Neuronal stem cell (in vitro differentiated cells): ENCODE data around the gene PTPRE.

Source experiments
- DNase-seq: peaks from one replicate; pipeline ENCODE4 v3.0.0-alpha.2; 2013; ENCODE audit warnings: low spot score
- H2AFZ ChIP-seq: one replicate; pipeline ENCODE4 v1.6.1; 2013; ENCODE audit warnings: mild to moderate bottlenecking, low read length, inconsistent platforms
- H2AK5ac ChIP-seq: 2 replicates; pipeline ENCODE4 v1.6.1; 2013; ENCODE audit warnings: low read depth, mild to moderate bottlenecking, inconsistent platforms, low read length, moderate library complexity, mixed read lengths
- H2BK120ac ChIP-seq: 2 replicates; pipeline ENCODE4 v1.6.1; 2013; ENCODE audit warnings: low read depth, mild to moderate bottlenecking, inconsistent platforms, low read length, moderate library complexity, mixed read lengths
- H2BK12ac ChIP-seq: one replicate; pipeline ENCODE4 v1.6.1; 2013; ENCODE audit warnings: low read length, inconsistent platforms
- H2BK15ac ChIP-seq: 2 replicates; pipeline ENCODE4 v1.6.1; 2013; ENCODE audit warnings: mild to moderate bottlenecking, low read length, inconsistent platforms, mixed read lengths
- H2BK5ac ChIP-seq: one replicate; pipeline ENCODE4 v1.6.1; 2013; ENCODE audit warnings: inconsistent platforms, mild to moderate bottlenecking, low read length, moderate library complexity
- H3K14ac ChIP-seq: one replicate; pipeline ENCODE4 v1.6.1; 2013; ENCODE audit warnings: low read length, inconsistent platforms
- H3K18ac ChIP-seq: 2 replicates; pipeline ENCODE4 v1.6.1; 2013; ENCODE audit warnings: low read length, inconsistent platforms
- H3K23ac ChIP-seq: 2 replicates; pipeline ENCODE4 v1.6.1; 2013; ENCODE audit warnings: low read depth, mild to moderate bottlenecking, mixed read lengths, low read length, inconsistent platforms; ENCODE audit not compliant: poor library complexity
- H3K27ac ChIP-seq: replicated peaks from 3 replicates; pipeline ENCODE4 v1.5.1; 2013; ENCODE audit warnings: low read length, inconsistent platforms
- H3K27me3 ChIP-seq, 3 experiments: 2 replicates each; pipeline ENCODE4 v1.6.1; 2013; ENCODE audit warnings: low read length in 3 of 3, mild to moderate bottlenecking in 2 of 3, inconsistent platforms in 1 of 3, low read depth in 1 of 3, mixed read lengths in 1 of 3, moderate library complexity in 1 of 3; ENCODE audit not compliant: control insufficient read depth in 3 of 3, insufficient read depth in 3 of 3
- H3K36me3 ChIP-seq, 2 donors: replicated peaks in 1 of 2; 2 replicates each; pipeline ENCODE4 v1.6.1; 2013; ENCODE audit warnings: low read length in 2 of 2; ENCODE audit not compliant: control insufficient read depth in 2 of 2, insufficient read depth in 2 of 2
- H3K4ac ChIP-seq: 2 replicates; pipeline ENCODE4 v1.6.1; 2013; ENCODE audit warnings: inconsistent platforms, mild to moderate bottlenecking, low read length, moderate library complexity
- H3K4me1 ChIP-seq, 2 donors: 1 replicate in 1 of 2; 2 replicates in 1 of 2; pipeline ENCODE4 v1.6.1; 2013; ENCODE audit warnings: low read length in 2 of 2, low read depth in 1 of 2; ENCODE audit not compliant: control insufficient read depth in 2 of 2, insufficient read depth in 1 of 2
- H3K4me2 ChIP-seq: one replicate; pipeline ENCODE4 v1.6.1; 2013; ENCODE audit warnings: mild to moderate bottlenecking, low read length, inconsistent platforms; ENCODE audit not compliant: insufficient read depth, poor library complexity, severe bottlenecking
- H3K4me3 ChIP-seq, 2 donors: 2 replicates each; pipeline ENCODE4 v1.5.1; 2013; ENCODE audit warnings: low read length in 2 of 2, mild to moderate bottlenecking in 2 of 2, inconsistent platforms in 1 of 2, moderate library complexity in 1 of 2
- H3K79me1 ChIP-seq: one replicate; pipeline ENCODE4 v1.6.1; 2013; ENCODE audit warnings: low read depth, mild to moderate bottlenecking, inconsistent platforms, low read length, moderate library complexity
- H3K9ac ChIP-seq: one replicate; pipeline ENCODE4 v1.6.1; 2013; ENCODE audit warnings: mild to moderate bottlenecking, low read depth, low read length, inconsistent platforms; ENCODE audit not compliant: poor library complexity
- H3K9me3 ChIP-seq, 2 donors: replicated peaks in 1 of 2; 2 replicates each; pipeline versions ENCODE3 to v1.6.1; 2013; ENCODE audit warnings: low read length in 2 of 2, mild to moderate bottlenecking in 2 of 2, inconsistent platforms in 1 of 2, low read depth in 1 of 2, mixed read lengths in 1 of 2, moderate library complexity in 1 of 2; ENCODE audit not compliant: control insufficient read depth in 2 of 2, insufficient read depth in 1 of 2
- H4K8ac ChIP-seq: one replicate; pipeline ENCODE4 v1.6.1; 2013; ENCODE audit warnings: low read depth, mild to moderate bottlenecking, inconsistent platforms, low read length, moderate library complexity
- H4K91ac ChIP-seq: one replicate; pipeline ENCODE4 v1.6.1; 2013; ENCODE audit warnings: low read length, low read depth, mild to moderate bottlenecking, inconsistent platforms; ENCODE audit not compliant: poor library complexity
- WGBS, 2 donors: extraction: QIAGEN DNeasy Blood & Tissue Kit; methylation state at CpG; one replicate each; pipeline ENCODE4 v1.1.7; 2013; ENCODE audit warnings: missing lambda C conversion rate in 2 of 2, mixed read lengths in 1 of 2; ENCODE audit not compliant: insufficient read length in 2 of 2, insufficient replicate concordance in 1 of 2; ENCODE audit errors: extremely low coverage in 2 of 2; 5-methylcytosine and 5-hydroxymethylcytosine counted together

PTPRE gene

GRCh38 chr10:127990846-127991542 lies 84.1 kb downstream of the PTPRE start:
- no peak overlapping the region for H3K18ac ChIP-seq
- no CpG with 5 or more reads among the region's 15 CpGs for WGBS, 2 donors
- H2AFZ ChIP-seq = no peak overlapping the region
- H3K27me3 ChIP-seq = peaks cover 0 to 6% (median 0%) of the 10 kb centered on the region in 3 experiments
- no peak overlapping the region for H3K4ac ChIP-seq
- H3K36me3 ChIP-seq = no peaks in the 10 kb centered on the region
- no peak overlapping the region for H2BK120ac ChIP-seq
- no peak overlapping the region for H3K4me3 ChIP-seq
- H3K9me3 ChIP-seq = no peaks in the 10 kb centered on the region
- H3K14ac ChIP-seq = no peak overlapping the region
- H2BK12ac ChIP-seq = no peak overlapping the region
- H3K4me2 ChIP-seq = no peak overlapping the region
- DNase-seq = no peak
- H4K8ac ChIP-seq = no peak overlapping the region
- H4K91ac ChIP-seq = no peak overlapping the region
- H3K9ac ChIP-seq = no peak overlapping the region
- H2BK5ac ChIP-seq = no peak overlapping the region
- no peaks in the 10 kb centered on the region for H3K79me1 ChIP-seq
- no peak overlapping the region for H2BK15ac ChIP-seq
- H3K27ac ChIP-seq = no peak overlapping the region
- peaks cover 0 to 2% of the 10 kb centered on the region in 2 donors for H3K4me1 ChIP-seq
- H2AK5ac ChIP-seq = no peak overlapping the region
- no peak overlapping the region for H3K23ac ChIP-seq

DNA sequence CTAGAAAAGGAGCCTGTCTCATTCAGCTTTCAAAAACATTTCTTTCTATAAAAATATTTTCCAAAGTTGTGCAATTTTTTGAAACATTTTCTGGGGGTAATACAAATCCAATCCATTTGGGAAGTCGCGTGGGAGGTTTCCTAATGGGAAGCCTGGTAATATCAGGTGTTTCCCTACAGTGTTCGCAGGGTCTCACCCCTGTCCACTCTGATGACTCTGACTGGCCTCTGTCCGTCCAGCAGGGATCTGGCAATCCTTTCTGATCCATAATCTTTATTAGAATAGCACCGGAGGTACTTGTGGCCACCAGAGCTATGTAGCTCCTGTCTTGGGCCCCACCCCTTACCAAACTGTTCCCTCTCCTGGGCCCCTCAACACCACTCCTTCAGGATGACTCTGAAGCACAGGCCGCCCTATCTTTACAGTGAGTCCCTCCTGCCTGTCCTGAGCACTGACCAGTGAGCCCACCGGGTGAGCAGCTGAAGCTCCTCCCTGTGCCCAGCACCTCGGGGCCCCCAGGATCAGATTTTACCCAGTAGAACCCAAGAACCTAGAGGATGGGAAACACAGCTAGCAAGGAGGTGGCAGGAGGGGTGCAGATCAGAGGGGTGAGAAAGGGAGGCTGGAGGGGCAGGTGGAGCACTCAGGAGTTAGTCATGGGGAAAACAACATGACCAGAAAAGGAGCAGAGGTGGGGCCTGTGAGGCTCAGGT lies 84.8 kb downstream of the PTPRE start:
- Histone ChIP-seq H3K36me3 (no peaks in the 10 kb centered on the region), H2AK5ac (no peak overlapping the region), H4K8ac (no peak overlapping the region), H2AFZ (no peak overlapping the region), H2BK5ac (no peak overlapping the region), H3K4me2 (no peak overlapping the region), H3K18ac (no peak overlapping the region), H3K4me1 (peaks cover 0 to 2% of the 10 kb centered on the region in 2 donors), H4K91ac (no peak overlapping the region), H3K4me3 (no peak overlapping the region), H3K27me3 (peaks cover 0 to 6% (median 0%) of the 10 kb centered on the region in 3 experiments), H3K9ac (no peak overlapping the region), H3K27ac (no peak overlapping the region), H3K23ac (no peak overlapping the region), H2BK120ac (no peak overlapping the region), H3K79me1 (no peaks in the 10 kb centered on the region), H2BK15ac (no peak overlapping the region), H3K4ac (no peak overlapping the region), H3K14ac (no peak overlapping the region), H2BK12ac (no peak overlapping the region), H3K9me3 (no peaks in the 10 kb centered on the region)
- WGBS, 2 donors = no CpG with 5 or more reads among the region's 8 CpGs
- no peak for DNase-seq

GRCh38 chr10:127992376-127992775 lies 85.5 kb downstream of the PTPRE start:
- H3K9me3 ChIP-seq = no peaks in the 10 kb centered on the region
- no peak overlapping the region for H2BK15ac ChIP-seq
- no peak overlapping the region for H4K91ac ChIP-seq
- no peak overlapping the region for H2BK120ac ChIP-seq
- H3K14ac ChIP-seq = no peak overlapping the region
- H3K36me3 ChIP-seq = no peaks in the 10 kb centered on the region
- no peak for DNase-seq
- no CpG with 5 or more reads among the region's 8 CpGs for WGBS, 2 donors
- H4K8ac ChIP-seq = no peak overlapping the region
- no peak overlapping the region for H2AFZ ChIP-seq
- H3K18ac ChIP-seq = no peak overlapping the region
- H3K4me1 ChIP-seq = peaks cover 2 to 3% of the 10 kb centered on the region in 2 donors
- no peak overlapping the region for H3K4ac ChIP-seq
- no peak overlapping the region for H3K4me2 ChIP-seq
- H3K9ac ChIP-seq = no peak overlapping the region
- no peak overlapping the region for H3K4me3 ChIP-seq
- no peak overlapping the region for H3K23ac ChIP-seq
- no peaks in the 10 kb centered on the region for H3K79me1 ChIP-seq
- H2AK5ac ChIP-seq = no peak overlapping the region
- peaks cover 0 to 9% (median 0%) of the 10 kb centered on the region in 3 experiments for H3K27me3 ChIP-seq
- H2BK12ac ChIP-seq = no peak overlapping the region
- H2BK5ac ChIP-seq = no peak overlapping the region
- H3K27ac ChIP-seq = no peak overlapping the region

- Histone ChIP-seq H2BK5ac (no peak overlapping the region), H2AK5ac (no peak overlapping the region), H3K4me3 (no peak overlapping the region), H3K18ac (no peak overlapping the region), H3K27me3 (peaks cover 0 to 12% (median 0%) of the 10 kb centered on the region in 3 experiments), H3K27ac (no peak overlapping the region), H2BK15ac (no peak overlapping the region), H3K4me1 (peaks cover 6 to 11% of the 10 kb centered on the region in 2 donors), H3K4me2 (no peak overlapping the region), H2BK120ac (no peak overlapping the region), H3K14ac (no peak overlapping the region), H2BK12ac (no peak overlapping the region), H4K8ac (no peak overlapping the region), H3K36me3 (no peaks in the 10 kb centered on the region), H3K9me3 (no peaks in the 10 kb centered on the region), H3K23ac (no peak overlapping the region), H2AFZ (no peak overlapping the region), H3K4ac (no peak overlapping the region), H3K9ac (no peak overlapping the region), H3K79me1 (no peaks in the 10 kb centered on the region), H4K91ac (no peak overlapping the region)
- DNase-seq = no peak
- no CpG with 5 or more reads among the region's 12 CpGs for WGBS, 2 donors
Observed at GRCh38 chr10:127993056-127993690, 86.3 kb downstream of the PTPRE start.
